ENCODE results near the gene TWF2. TPM values are rescaled to one million over a fixed set of nuclear protein-coding genes. Genes with fewer than 3 reads are reported as not detected.
A peak's percentile ranks its signal among the peaks of the same experiment; 100 is the strongest.

TWF2 gene
- total RNA-seq, 2 donors from 2014 or later: 40.7 to 41.9 TPM

GRCh38 chr3:52283306-52283705 is 44.3 kb upstream of the TWF2 start:
- WGBS, 2 experiments (ENCODE audit: insufficient coverage in 1 of 2, insufficient read length in 1 of 2): 75 to 86% methylated on average over 1 of the region's 1 CpG
- peak overlapping the region; percentile 0 for H3K9ac ChIP-seq (ENCODE audit: extremely low read depth, low read length, poor library complexity, severe bottlenecking)
- H3K4me3 Mint-ChIP-seq: no peak overlapping the region
- H3K9me3 Mint-ChIP-seq: no peaks in the 10 kb centered on the region
- peaks cover 12% of the 10 kb centered on the region for H3K4me1 ChIP-seq (ENCODE audit: control insufficient read depth, insufficient read depth, low read length)
- no peak for DNase-seq
- no peaks in the 10 kb centered on the region for H3K27me3 Mint-ChIP-seq (ENCODE audit: insufficient read depth)
- no peaks in the 10 kb centered on the region for H3K36me3 Mint-ChIP-seq (ENCODE audit: low read depth)
- no peak for TF ChIP-seq CTCF (conservative IDR thresholded peaks at IDR 0.05)
- peak overlapping the region; percentile 48 for H3K4me3 ChIP-seq (ENCODE audit: low read length)
- H3K36me3 ChIP-seq (ENCODE audit: control insufficient read depth, insufficient read depth, low read length): no peaks in the 10 kb centered on the region
- peak overlapping the region; percentile 77 for H3K27ac Mint-ChIP-seq
- no peaks in the 10 kb centered on the region for H3K9me3 ChIP-seq (ENCODE audit: control insufficient read depth, low read length)
- no peaks in the 10 kb centered on the region for H3K27me3 ChIP-seq (ENCODE audit: control insufficient read depth, insufficient read depth, low read length, poor library complexity, severe bottlenecking)
- H3K4me1 Mint-ChIP-seq: peaks cover 42% of the 10 kb centered on the region
- H3K27ac ChIP-seq (ENCODE audit: low read depth, low read length): peak overlapping the region; percentile 54

- 95 to 96% methylated on average over 7 to 8 of the region's 8 CpGs for WGBS, 2 experiments (ENCODE audit: insufficient coverage in 1 of 2, insufficient read length in 1 of 2)
- no peaks in the 10 kb centered on the region for H3K27me3 Mint-ChIP-seq (ENCODE audit: insufficient read depth)
- H3K4me3 Mint-ChIP-seq: no peak overlapping the region
- DNase-seq: no peak
- no peaks in the 10 kb centered on the region for H3K9me3 ChIP-seq (ENCODE audit: control insufficient read depth, low read length)
- no peak for TF ChIP-seq CTCF (conservative IDR thresholded peaks at IDR 0.05)
- no peaks in the 10 kb centered on the region for H3K36me3 Mint-ChIP-seq (ENCODE audit: low read depth)
- H3K9ac ChIP-seq (ENCODE audit: extremely low read depth, low read length, poor library complexity, severe bottlenecking): no peak overlapping the region
- no peak overlapping the region for H3K27ac ChIP-seq (ENCODE audit: low read depth, low read length)
- H3K4me3 ChIP-seq (ENCODE audit: low read length): no peak overlapping the region
- H3K27ac Mint-ChIP-seq: peak overlapping the region; percentile 58
- no peaks in the 10 kb centered on the region for H3K9me3 Mint-ChIP-seq
- peaks cover 42% of the 10 kb centered on the region for H3K4me1 Mint-ChIP-seq
- peaks cover 3% of the 10 kb centered on the region for H3K36me3 ChIP-seq (ENCODE audit: control insufficient read depth, insufficient read depth, low read length)
- H3K27me3 ChIP-seq (ENCODE audit: control insufficient read depth, insufficient read depth, low read length, poor library complexity, severe bottlenecking): no peaks in the 10 kb centered on the region
- peaks cover 12% of the 10 kb centered on the region for H3K4me1 ChIP-seq (ENCODE audit: control insufficient read depth, insufficient read depth, low read length)
These were observed 43.2 kb upstream of the TWF2 start for GRCh38 chr3:52281981-52282801.

DNA sequence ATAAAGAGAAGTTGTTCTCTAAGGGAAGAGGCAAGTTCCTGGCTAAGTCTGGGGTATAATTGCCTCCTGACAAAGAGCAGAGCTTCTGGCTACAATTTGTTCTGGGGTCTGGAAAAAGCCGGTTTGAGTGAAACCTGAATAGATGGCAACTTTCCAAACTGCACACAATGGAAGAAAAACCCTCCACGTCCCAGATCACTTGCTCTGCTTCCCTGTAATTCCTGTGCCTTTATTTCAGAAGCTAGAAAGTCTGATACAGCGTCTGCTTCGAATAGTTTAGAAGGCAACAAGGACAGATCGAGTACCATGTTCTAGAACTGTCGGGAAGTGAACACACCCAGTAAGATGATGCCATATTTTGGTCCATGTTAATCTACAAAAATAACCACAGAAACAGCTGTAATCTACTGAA is 41.1 kb upstream of the TWF2 start:
- Mint-ChIP-seq H3K9me3 (no peaks in the 10 kb centered on the region), H3K27me3 (ENCODE audit: insufficient read depth) (no peaks in the 10 kb centered on the region), H3K27ac (peak overlapping the region; percentile 100), H3K36me3 (ENCODE audit: low read depth) (peaks cover 4% of the 10 kb centered on the region), H3K4me3 (peak overlapping the region; percentile 95), H3K4me1 (peaks cover 46% of the 10 kb centered on the region)
- peak overlapping the region; percentile 96 for H3K4me3 ChIP-seq (ENCODE audit: low read length)
- peaks cover 12% of the 10 kb centered on the region for H3K4me1 ChIP-seq (ENCODE audit: control insufficient read depth, insufficient read depth, low read length)
- H3K9me3 ChIP-seq (ENCODE audit: control insufficient read depth, low read length): no peaks in the 10 kb centered on the region
- DNase-seq: no peak
- WGBS, 2 experiments (ENCODE audit: insufficient coverage in 1 of 2, insufficient read length in 1 of 2): 92% methylated on average over 6 of the region's 6 CpGs
- peaks cover 15% of the 10 kb centered on the region for H3K36me3 ChIP-seq (ENCODE audit: control insufficient read depth, insufficient read depth, low read length)
- H3K9ac ChIP-seq (ENCODE audit: extremely low read depth, low read length, poor library complexity, severe bottlenecking): peak overlapping the region; percentile 77
- H3K27me3 ChIP-seq (ENCODE audit: control insufficient read depth, insufficient read depth, low read length, poor library complexity, severe bottlenecking): no peaks in the 10 kb centered on the region
- TF ChIP-seq CTCF (conservative IDR thresholded peaks at IDR 0.05): no peak
- peak overlapping the region; percentile 71 for H3K27ac ChIP-seq (ENCODE audit: low read depth, low read length)
